Activated T-cell treated with anti-CD3 and anti-CD28 coated beads, Interleukin-2, amount 50 U/mL, for 4 hours (primary cell): ENCODE results near the gene PTPA. TPM values are rescaled to one million over a fixed set of nuclear protein-coding genes. Genes with fewer than 3 reads are reported as not detected.

Experiments used
- ATAC-seq, 2 donors: fragments of 200-7000 bp; cut with Tn5 transposase; one replicate each; pipeline ENCODE4 v1.10.0; 2021
- DNase-seq: peaks from one replicate; pipeline ENCODE4 v3.0.0-alpha.2; 2020
- H3K27me3 Mint-ChIP-seq: one replicate; pipeline ENCODE4 v1.8.0; 2021; ENCODE audit warnings: low read depth, mixed read lengths
- H3K36me3 Mint-ChIP-seq: one replicate; pipeline ENCODE4 v1.8.0; 2022; ENCODE audit warnings: mixed read lengths; ENCODE audit not compliant: insufficient read depth
- H3K4me1 Mint-ChIP-seq: one replicate; pipeline ENCODE4 v1.8.0; 2021; ENCODE audit warnings: low read depth, mixed read lengths
- H3K4me3 Mint-ChIP-seq: one replicate; pipeline ENCODE4 v1.8.0; 2021; ENCODE audit warnings: mild to moderate bottlenecking, moderate library complexity, mixed read lengths
- H3K9me3 Mint-ChIP-seq: one replicate; pipeline ENCODE4 v1.8.0; 2021; ENCODE audit warnings: mixed read lengths
- total RNA-seq, 3 donors: library from RNA; stranded (reverse); gene quantifications; one replicate each; pipeline ENCODE4 v1.2.1, GENCODE V29; 2021

PTPA gene
- total RNA-seq, 3 donors from 2014 or later: 80.7 to 90.2 (median 89.9) TPM

DNA sequence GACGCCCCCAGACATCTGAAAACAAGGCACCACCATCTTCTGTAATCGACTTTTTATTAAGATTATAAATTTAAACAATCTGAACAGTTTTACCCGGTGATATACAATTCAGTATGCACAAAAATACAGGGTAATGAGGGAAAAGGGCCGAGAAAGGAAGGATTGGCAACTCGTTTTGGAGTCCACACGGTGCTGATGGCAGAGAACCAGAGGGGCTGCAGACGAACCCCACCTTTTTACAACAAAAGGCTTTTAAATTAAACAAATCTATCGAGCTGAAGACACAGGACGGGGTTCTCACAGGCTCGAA lies 64.3 kb downstream of the PTPA start:
- H3K36me3 Mint-ChIP-seq: no peaks in the 10 kb centered on the region
- peaks cover 8% of the 10 kb centered on the region for H3K27me3 Mint-ChIP-seq
- H3K4me1 Mint-ChIP-seq: peaks cover 9% of the 10 kb centered on the region
- no peak for ATAC-seq
- DNase-seq: no peak
- H3K4me3 Mint-ChIP-seq: peak overlapping the region; percentile 80
- no peaks in the 10 kb centered on the region for H3K9me3 Mint-ChIP-seq

DNA sequence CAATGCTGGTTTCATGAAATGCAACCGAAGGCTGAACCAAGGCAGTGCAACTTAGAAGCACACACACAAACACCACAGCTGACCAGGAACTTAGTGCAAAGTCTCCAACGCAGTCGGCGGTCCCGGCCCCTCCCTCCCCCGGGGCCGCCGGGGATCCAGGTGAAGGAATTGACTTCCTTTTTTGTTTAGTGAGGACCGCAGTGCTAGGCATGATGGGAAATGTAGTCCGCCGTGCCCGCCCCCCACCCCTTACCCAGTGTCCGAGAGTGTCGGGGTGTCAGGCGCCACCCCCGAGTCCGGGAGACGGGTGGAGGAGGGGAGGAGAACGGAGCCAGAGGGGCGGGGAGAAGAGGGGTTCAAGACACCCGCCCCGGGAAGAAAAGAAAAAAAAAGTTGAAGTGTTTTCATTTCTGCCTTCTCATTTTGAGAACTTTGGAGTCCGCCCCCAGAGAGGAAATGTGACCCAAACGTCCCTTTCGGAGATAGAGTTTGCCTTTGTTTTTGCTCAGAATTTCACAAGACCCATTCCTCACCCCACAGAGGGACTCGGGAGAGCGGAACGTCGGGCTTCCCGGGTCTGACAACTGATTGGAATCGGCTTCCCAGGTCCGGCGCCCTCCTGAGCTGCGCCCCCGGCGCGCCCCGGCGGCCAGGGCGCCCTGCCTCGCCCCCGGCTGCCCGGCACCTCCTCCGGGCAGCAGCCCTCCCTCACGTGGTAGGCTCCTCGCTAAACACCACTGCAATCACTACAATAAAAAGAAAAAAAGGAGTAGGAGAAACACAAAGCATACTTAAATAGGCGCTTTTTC lies 64.8 kb downstream of the PTPA start:
- peak overlapping the region; percentile 80 for H3K4me3 Mint-ChIP-seq
- H3K36me3 Mint-ChIP-seq: no peaks in the 10 kb centered on the region
- ATAC-seq: peak in 1 of 2 donors; percentile 4

DNA sequence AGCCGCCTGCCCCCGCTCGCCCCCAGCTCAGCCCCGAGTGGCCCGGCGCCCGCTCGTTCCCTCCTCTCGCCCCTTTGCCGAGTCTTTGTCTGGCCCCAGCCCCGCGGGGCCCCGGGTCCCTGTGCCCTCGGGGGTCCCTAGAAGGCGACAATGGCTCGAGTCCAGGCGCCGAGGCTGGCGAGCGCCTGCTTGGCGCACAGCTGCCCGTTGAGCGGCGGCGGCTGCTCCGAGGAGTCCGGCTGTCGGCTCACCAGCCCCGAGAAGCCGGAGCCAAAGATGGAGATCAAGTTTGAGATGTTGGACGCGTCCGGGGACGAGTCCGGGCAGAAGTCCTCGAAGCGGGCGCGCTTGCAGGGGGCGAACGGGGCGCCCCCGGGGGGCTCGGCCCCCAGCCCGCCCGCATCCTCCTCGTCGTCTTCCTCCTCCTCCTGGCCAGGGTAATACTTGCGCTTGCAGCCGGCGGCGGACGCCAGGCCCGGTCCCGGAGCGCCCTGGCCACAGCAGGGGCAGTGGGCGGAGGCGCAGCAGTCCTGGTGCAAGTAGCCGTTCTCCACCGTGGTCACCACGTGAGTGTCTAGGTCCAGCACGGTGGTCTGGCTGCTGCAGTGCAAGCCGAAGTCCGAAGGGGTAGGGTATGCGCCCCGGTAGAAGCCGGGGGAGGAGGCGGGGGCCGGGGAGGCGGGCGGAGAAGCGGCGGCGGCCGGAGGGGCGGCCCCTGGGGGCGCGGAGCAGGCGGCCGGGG lies 65.7 kb downstream of the PTPA start:
- no peak for ATAC-seq
- DNase-seq: no peak
- Mint-ChIP-seq H3K27me3 (peaks cover 8% of the 10 kb centered on the region), H3K4me3 (peak overlapping the region; percentile 80), H3K36me3 (no peaks in the 10 kb centered on the region), H3K9me3 (no peaks in the 10 kb centered on the region), H3K4me1 (peaks cover 9% of the 10 kb centered on the region)

More for the DNA sequence above, 64.8 kb downstream of the PTPA start:
- H3K27me3 Mint-ChIP-seq: peaks cover 8% of the 10 kb centered on the region
- H3K4me1 Mint-ChIP-seq: peaks cover 9% of the 10 kb centered on the region
- peak; percentile 15 for DNase-seq
- no peaks in the 10 kb centered on the region for H3K9me3 Mint-ChIP-seq

DNA sequence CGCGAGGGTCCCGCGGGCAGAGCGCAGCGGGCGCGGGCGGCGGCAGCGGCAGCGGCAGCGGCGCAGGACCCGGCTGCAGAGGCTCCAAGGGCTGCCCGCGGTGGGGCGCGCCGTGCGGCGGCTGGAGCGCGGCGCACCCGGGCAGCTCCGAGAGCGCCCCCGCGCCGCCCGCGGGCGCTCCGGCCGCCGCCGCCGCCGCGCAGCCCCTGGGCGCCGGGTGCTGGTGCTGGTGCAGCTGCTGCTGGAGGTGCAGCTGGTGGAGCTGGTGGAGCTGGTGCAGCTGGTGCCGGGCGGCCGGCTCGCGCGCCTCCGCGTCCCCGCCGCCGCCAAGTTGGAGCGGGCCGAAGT lies 66.2 kb downstream of the PTPA start:
- peaks cover 8% of the 10 kb centered on the region for H3K27me3 Mint-ChIP-seq
- DNase-seq: no peak
- H3K9me3 Mint-ChIP-seq: no peaks in the 10 kb centered on the region
- ATAC-seq: peak; percentile 7 to 13
- H3K4me1 Mint-ChIP-seq: peaks cover 9% of the 10 kb centered on the region
- no peaks in the 10 kb centered on the region for H3K36me3 Mint-ChIP-seq
- no peak overlapping the region for H3K4me3 Mint-ChIP-seq

DNA sequence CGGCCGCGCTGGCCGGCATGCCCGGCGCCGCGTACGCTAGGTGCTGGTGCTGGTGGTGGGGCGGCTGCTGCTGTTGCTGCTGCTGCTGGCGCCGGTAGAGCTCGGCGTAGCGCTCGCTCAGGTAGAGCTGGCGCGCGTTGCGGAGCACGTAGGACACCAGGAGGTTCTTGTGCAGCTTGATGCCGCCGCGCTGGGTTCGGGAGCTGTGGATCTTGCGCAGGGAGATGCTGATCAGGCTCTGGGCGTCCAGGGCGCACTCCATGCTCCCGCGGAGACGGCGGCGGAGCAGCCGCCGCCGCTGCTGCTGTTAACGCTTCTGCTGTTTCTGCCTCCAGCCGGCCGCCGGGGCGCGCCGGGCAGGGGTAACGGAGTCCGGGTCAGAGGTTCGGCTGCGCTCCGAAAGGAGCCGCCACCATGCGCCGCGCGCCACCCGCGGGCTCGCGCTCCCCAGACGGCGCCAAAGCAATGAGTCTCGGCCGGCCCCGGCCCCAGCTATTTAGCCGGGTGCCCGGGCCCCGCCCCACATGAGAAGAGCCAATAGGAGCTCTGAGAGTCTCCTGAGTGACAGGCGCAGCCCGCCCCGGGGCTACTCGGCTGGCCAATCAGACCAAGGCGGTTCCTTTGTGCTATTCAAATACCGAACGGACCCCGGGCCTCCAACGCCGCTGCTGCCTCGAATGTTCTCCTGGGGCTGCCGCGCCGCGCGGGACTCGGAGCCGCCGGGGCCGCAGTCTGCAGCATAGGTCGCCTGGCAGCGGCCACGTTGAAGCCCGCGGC lies 66.8 kb downstream of the PTPA start, which contains the start of gene IER5L:
IER5L (minus strand) TSS at position 471 of the 777 bp plus-strand sequence; CDS start at position 262, 209 bp downstream.
- Mint-ChIP-seq H3K4me1 (peaks cover 9% of the 10 kb centered on the region), H3K27me3 (peaks cover 8% of the 10 kb centered on the region), H3K36me3 (no peaks in the 10 kb centered on the region), H3K9me3 (no peaks in the 10 kb centered on the region), H3K4me3 (peak within 1 kb of the TSS; percentile 81)
- ATAC-seq (peak; percentile 94), DNase-seq (peak; percentile 93)

DNA sequence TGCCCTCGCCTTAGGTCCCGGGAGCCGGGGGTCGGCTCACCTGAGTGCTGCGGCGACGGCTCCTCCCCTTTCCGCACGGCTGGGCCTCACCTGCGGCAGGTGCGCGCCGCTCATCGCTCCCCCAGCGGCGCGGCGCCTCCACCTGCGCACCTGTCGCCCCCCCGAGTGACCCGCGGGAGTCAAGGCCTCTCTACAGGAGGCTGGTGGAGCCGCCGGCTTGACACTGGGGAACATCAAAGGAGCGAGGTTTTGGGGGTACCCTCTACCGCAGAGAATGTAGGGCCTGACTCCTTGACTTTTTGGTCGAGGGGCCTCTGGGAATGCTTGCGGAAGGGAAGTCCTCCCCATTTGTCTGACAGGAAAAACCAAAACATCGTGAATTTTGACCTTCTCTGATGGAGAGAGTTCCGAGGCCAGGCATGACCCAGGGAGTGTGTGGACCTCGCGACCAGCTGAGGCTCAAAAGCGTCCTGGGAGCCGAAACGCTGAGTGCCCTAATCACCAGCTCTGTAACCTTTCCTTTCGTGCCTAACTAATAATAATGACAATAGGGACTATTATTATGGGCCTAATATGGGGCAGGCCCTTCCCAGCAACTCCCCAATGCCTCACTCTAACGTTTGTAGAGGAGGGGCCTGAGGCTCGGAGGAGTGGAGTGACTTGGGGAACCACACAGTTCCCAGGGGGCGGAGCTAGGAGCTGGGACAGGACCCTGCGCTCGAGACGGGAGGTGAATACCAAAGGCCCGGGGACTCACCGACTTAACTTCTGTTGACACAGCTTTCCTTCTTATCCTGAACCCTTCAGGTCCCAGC lies 67.6 kb downstream of the PTPA start:
- ATAC-seq: no peak
- H3K4me3 Mint-ChIP-seq: no peak overlapping the region
- no peaks in the 10 kb centered on the region for H3K36me3 Mint-ChIP-seq
- no peaks in the 10 kb centered on the region for H3K9me3 Mint-ChIP-seq
- no peak for DNase-seq
- H3K27me3 Mint-ChIP-seq: peaks cover 4% of the 10 kb centered on the region
- peaks cover 6% of the 10 kb centered on the region for H3K4me1 Mint-ChIP-seq

DNA sequence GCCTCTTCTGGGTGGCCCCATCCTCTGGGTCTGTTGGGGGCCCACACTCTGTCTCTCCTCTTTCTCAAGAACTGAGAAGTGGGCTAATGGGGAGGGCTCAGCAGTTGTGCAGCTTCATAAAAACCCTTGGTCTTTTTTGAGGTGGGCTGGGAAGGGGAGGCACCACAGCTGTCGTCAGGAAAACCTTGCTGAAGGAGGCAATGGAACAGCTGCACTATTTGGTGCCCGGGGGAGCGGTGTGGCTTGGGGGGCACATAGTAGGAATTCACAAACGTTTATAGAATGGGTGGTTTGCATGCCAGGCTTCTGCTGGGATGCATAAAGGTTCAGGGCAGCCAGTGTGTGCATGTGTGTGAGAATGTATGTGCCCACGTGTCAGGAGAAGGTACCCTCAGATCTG lies 70.0 kb downstream of the PTPA start:
- no peak for ATAC-seq
- DNase-seq: no peak

DNA sequence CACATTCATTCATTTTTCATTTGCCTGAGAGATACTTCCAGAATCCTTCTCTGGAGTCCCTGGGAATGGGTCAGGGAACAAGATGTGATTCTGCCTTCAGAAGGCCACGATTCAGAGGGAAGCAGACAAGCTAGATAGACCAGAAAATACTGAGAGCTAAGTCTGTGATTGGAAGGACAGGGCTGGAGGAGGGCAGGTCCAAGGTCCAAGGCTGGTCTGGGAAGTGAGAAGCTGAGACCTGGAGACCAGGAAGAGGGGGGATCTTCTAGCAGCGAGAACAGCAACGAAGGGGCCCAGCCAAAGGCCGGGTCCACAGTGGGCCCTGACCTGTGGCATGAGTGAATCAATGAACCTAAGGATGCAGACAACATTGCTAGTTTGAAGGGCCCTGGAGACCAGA lies 70.9 kb downstream of the PTPA start:
- ATAC-seq (no peak), DNase-seq (no peak)
- peaks cover 4% of the 10 kb centered on the region for H3K4me1 Mint-ChIP-seq
- H3K27me3 Mint-ChIP-seq: peaks cover 4% of the 10 kb centered on the region
- no peaks in the 10 kb centered on the region for H3K9me3 Mint-ChIP-seq
- H3K36me3 Mint-ChIP-seq: no peaks in the 10 kb centered on the region
- H3K4me3 Mint-ChIP-seq: no peak overlapping the region

More for the DNA sequence above, 70.0 kb downstream of the PTPA start:
- no peak overlapping the region for H3K4me3 Mint-ChIP-seq
- H3K36me3 Mint-ChIP-seq: no peaks in the 10 kb centered on the region
- H3K4me1 Mint-ChIP-seq: peaks cover 5% of the 10 kb centered on the region
- peaks cover 4% of the 10 kb centered on the region for H3K27me3 Mint-ChIP-seq
- no peaks in the 10 kb centered on the region for H3K9me3 Mint-ChIP-seq

DNA sequence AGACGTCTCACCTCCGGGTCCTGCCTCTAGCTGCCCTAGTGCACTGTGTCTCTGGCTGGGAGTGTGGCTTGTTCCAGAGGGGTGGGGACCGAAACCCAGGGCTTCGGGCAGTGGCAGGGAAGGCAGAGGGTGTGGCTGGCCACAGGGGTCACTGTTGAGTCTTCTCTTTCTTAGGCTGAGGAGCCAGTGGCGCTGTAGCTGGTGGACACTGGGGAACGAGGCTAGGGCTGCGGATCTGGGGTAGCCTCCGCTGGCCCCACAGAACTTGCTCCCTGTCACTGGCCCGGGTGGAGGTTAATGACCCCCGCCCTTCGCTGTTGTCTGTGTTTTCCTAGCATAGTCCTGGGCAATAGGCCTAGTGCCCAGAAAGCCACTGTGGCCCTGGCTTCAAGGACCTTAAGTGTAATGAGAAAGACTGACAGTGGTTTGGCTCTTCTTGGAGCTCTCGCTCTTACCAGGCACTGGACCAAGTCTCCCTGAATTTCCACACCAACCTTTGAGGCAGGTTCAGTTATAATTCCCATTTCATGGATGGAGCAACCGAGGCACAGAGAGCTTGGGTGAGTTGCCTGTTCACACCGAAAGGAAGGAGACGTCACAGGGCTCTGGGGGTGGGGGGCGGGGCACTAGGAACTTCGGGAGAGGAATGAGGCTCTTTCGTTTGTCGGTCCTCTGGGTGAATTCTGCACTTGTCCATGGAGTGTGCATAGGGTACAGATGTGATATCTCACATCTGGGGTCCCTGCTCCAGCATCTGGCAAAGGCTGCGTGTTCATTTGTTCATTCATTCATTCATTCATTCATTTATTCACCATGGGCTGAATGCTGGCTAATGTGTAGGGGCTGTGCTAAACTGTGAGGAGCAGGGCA lies 71.6 kb downstream of the PTPA start:
- no peaks in the 10 kb centered on the region for H3K9me3 Mint-ChIP-seq
- H3K4me1 Mint-ChIP-seq: peaks cover 2% of the 10 kb centered on the region
- no peaks in the 10 kb centered on the region for H3K36me3 Mint-ChIP-seq
- H3K4me3 Mint-ChIP-seq: no peak overlapping the region
- no peak for ATAC-seq
- peaks cover 4% of the 10 kb centered on the region for H3K27me3 Mint-ChIP-seq
- DNase-seq: no peak

DNA sequence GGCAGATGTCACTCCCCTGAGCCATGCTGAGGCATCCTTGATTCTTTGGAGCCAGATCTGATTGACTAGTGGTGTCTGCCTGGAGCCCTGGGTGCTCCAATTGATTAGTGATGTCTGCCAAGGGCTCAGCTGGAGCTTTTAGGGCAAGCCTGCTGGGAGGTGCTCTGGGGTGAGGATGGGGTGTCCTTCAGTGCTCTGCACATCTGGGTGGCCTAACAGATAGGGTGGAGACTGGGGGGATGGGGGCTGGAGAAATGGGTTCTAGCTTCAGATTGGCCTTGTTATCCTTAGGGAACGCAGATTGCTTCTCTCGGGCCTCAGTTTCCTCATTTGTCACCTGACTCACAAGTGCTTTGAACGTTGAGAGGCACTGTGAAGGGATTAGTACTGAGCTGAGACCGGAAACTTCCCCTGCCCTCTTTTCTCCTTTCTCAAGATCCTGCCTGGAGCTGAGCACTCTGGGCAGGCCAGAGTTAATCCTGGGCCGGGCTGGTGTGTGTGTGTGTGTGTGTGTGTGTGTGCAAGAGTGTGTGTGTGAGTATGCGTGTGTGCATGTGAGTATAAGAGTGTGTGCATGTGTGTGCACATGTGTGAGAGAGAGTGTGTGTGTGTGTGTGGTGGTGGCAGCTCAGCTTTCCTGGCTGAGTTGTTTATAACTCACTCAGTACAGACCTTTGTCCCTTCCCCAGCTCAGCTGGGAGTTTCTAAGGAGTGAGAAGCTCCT lies 72.4 kb downstream of the PTPA start:
- ATAC-seq (no peak), DNase-seq (no peak)
- H3K4me3 Mint-ChIP-seq: no peak overlapping the region
- H3K27me3 Mint-ChIP-seq: peaks cover 4% of the 10 kb centered on the region
- H3K9me3 Mint-ChIP-seq: no peaks in the 10 kb centered on the region
- H3K36me3 Mint-ChIP-seq: no peaks in the 10 kb centered on the region
- peaks cover 2% of the 10 kb centered on the region for H3K4me1 Mint-ChIP-seq

DNA sequence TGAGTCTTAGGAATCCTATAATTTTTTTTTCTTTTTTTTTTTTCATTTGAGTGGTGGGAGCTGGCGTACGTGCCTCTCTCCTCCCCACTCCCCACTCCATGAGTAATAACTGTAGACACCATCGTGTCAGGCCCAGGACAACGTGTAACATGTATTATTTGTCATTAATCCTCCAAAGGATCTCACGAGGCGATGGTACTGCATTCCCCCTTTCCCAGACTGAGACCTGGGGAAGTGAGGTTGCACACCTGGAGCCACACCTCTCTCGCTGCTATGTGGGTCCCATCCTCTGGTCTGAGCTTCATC lies 73.0 kb downstream of the PTPA start:
- no peak overlapping the region for H3K4me3 Mint-ChIP-seq
- no peaks in the 10 kb centered on the region for H3K9me3 Mint-ChIP-seq
- DNase-seq (no peak), ATAC-seq (no peak)
- H3K36me3 Mint-ChIP-seq: no peaks in the 10 kb centered on the region
- peaks cover under 1% of the 10 kb centered on the region for H3K27me3 Mint-ChIP-seq
- peaks cover 2% of the 10 kb centered on the region for H3K4me1 Mint-ChIP-seq

DNA sequence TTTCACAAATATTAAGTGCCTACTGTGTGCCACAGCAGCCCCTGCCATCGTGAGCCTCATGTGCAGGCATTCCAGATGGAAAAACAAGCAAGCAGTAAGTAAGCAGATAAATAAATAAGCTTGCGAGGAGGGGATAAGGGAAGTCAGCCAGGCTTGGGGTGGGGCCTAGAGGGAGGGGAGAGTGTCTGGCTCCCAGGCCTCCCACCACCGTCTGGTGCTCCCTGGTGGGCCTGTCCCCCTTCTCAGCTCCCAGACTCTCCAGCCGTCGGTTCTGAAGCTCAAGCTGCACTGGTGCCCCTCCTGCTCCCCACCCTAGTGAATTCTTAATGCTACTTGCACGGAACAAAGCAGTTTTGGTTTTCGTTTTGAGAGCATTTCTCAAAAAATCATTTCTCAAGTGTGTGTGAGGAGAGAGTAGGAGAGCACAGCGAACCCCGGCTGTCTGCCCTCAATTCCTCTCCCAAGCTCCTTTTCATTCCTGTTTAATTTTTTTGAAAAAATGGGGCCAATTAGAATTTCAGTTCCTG lies 73.4 kb downstream of the PTPA start:
- DNase-seq (no peak), ATAC-seq (no peak)
- Mint-ChIP-seq H3K36me3 (no peaks in the 10 kb centered on the region), H3K4me1 (peaks cover 2% of the 10 kb centered on the region), H3K27me3 (no peaks in the 10 kb centered on the region), H3K4me3 (no peak overlapping the region), H3K9me3 (no peaks in the 10 kb centered on the region)

DNA sequence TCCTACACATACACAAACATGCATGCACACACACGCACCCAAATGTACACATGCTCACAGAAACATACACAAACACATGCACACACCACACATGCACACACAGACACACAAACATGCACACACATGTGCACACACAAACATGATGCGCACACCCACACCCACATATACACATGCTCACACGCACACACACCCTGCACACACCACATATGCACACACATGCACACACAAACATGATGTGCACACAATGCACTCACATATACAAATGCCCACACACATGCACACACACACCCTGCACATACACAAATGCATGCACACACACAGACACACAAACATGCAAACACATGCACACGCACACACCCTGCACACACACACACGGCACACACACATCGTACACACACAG lies 74.2 kb downstream of the PTPA start:
- Mint-ChIP-seq H3K27me3 (no peaks in the 10 kb centered on the region), H3K4me3 (no peak overlapping the region), H3K36me3 (no peaks in the 10 kb centered on the region), H3K4me1 (peaks cover 2% of the 10 kb centered on the region), H3K9me3 (no peaks in the 10 kb centered on the region)
- DNase-seq (no peak), ATAC-seq (no peak)
